Measurements from ENCODE around the gene HMGCL.
"Not testable (repeated sequence)": the region's sequence is repeated elsewhere in the genome, so short reads cannot be mapped to it uniquely, and the experiment has no call there.

Gene HMGCL

GRCh38 chr1:23825076-23825761, at the start of gene HMGCL:
HMGCL (minus strand) TSS chr1:23825429; CDS start chr1:23825415, 14 bp downstream.
- peak; percentile 81 to 96 for DNase-seq

GRCh38 chr1:23872421-23872820, 47.2 kb upstream of the HMGCL start:
- no peak for DNase-seq

- no peak for DNase-seq
These were observed 43.8 kb upstream of the HMGCL start for GRCh38 chr1:23869051-23869450.

- peak in 1 of 2 experiments; percentile 58 for DNase-seq
These were observed 43.4 kb upstream of the HMGCL start for GRCh38 chr1:23868557-23869016.

- peak; percentile 81 to 96 for DNase-seq
These were observed 42.8 kb upstream of the HMGCL start, which contains the start of gene FUCA1 for GRCh38 chr1:23867895-23868556. FUCA1 (minus strand) TSS chr1:23868290; CDS start chr1:23868286, 4 bp downstream.

GRCh38 chr1:23867542-23867894, 42.3 kb upstream of the HMGCL start:
- no peak for DNase-seq

GRCh38 chr1:23865543-23865930, 40.3 kb upstream of the HMGCL start:
- DNase-seq = no peak

GRCh38 chr1:23864801-23865542, 39.7 kb upstream of the HMGCL start:
- no peak for DNase-seq

- DNase-seq = no peak
These were observed 37.4 kb upstream of the HMGCL start for GRCh38 chr1:23862640-23863039.

GRCh38 chr1:23854568-23854967, 29.3 kb upstream of the HMGCL start:
- DNase-seq = peak in 1 of 2 experiments; percentile 12

- DNase-seq = not testable (repeated sequence)
These were observed 27.9 kb upstream of the HMGCL start for GRCh38 chr1:23853124-23853523.

GRCh38 chr1:23851406-23851805, 26.2 kb upstream of the HMGCL start:
- not testable (repeated sequence) for DNase-seq

- no peak for DNase-seq
These were observed 23.7 kb upstream of the HMGCL start for GRCh38 chr1:23848673-23849616.

GRCh38 chr1:23847482-23848095, 22.4 kb upstream of the HMGCL start:
- DNase-seq = not testable (repeated sequence)

- DNase-seq = no peak
These were observed 19.9 kb upstream of the HMGCL start for GRCh38 chr1:23845163-23845562.

- DNase-seq = no peak
These were observed 18.4 kb upstream of the HMGCL start for GRCh38 chr1:23843644-23844043.

- DNase-seq = peak; percentile 7 to 57
These were observed 13.2 kb upstream of the HMGCL start for GRCh38 chr1:23838401-23838866.

- DNase-seq = no peak
These were observed 12.7 kb upstream of the HMGCL start for GRCh38 chr1:23837908-23838307.

- no peak for DNase-seq
These were observed 10.8 kb upstream of the HMGCL start for GRCh38 chr1:23836037-23836436.

- not testable (repeated sequence) for DNase-seq
These were observed 8.9 kb upstream of the HMGCL start for GRCh38 chr1:23834156-23834555.

GRCh38 chr1:23827717-23828116, 2.5 kb upstream of the HMGCL start:
- DNase-seq = no peak

GRCh38 chr1:23826590-23826989, 1.4 kb upstream of the HMGCL start:
- DNase-seq = not testable (repeated sequence)

Measured in NCI-H446 (cell line).